Tibial nerve (tissue), 4 donors: ENCODE results near the gene WIZ. TPM values are rescaled to one million over a fixed set of nuclear protein-coding genes. Genes with fewer than 3 reads are reported as not detected.
"Not testable (repeated sequence)": the region's sequence is repeated elsewhere in the genome, so short reads cannot be mapped to it uniquely, and the experiment has no call there.

Experiments used
- DNase-seq, 2 donors: peaks; one replicate each; pipeline ENCODE4 v3.0.0-alpha.2; 2019; ENCODE audit warnings: low spot score in 2 of 2
- H3K27ac ChIP-seq, 4 donors: fragments of 200-600 bp; sonication (generic) in 3 of 4; one replicate each; pipeline ENCODE4 v1.5.1; 2017 to 2019; ENCODE audit warnings: mild to moderate bottlenecking in 1 of 4
- H3K27me3 ChIP-seq, 2 donors: fragments of 200-600 bp; sonication (generic) in 1 of 2; one replicate each; pipeline versions ENCODE4 v1.5.1 to v1.6.0; 2017 to 2019
- H3K36me3 ChIP-seq, 3 donors: fragments of 200-600 bp; sonication (generic); one replicate each; pipeline ENCODE4 v1.5.1; 2018 to 2019
- H3K4me1 ChIP-seq, 4 donors: fragments of 200-600 bp; sonication (generic) in 3 of 4; one replicate each; pipeline ENCODE4 v1.5.1; 2017 to 2019
- H3K4me3 ChIP-seq, 4 donors: fragments of 200-600 bp; sonication (generic) in 3 of 4; one replicate each; pipeline ENCODE4 v1.5.1; 2017 to 2019; ENCODE audit warnings: mild to moderate bottlenecking in 1 of 4, moderate library complexity in 1 of 4
- H3K9me3 ChIP-seq, 4 donors: fragments of 200-600 bp; sonication (generic) in 3 of 4; one replicate each; pipeline ENCODE4 v1.5.1; 2017 to 2019
- EP300 ChIP-seq, 2 donors: sonication (generic); formaldehyde crosslinking; IDR thresholded peaks; one replicate each; pipeline ENCODE4 v1.6.1; 2017; ENCODE audit warnings: antibody characterized with exemption in 2 of 2, mild to moderate bottlenecking in 1 of 2
- POLR2A ChIP-seq, 2 donors: fragments of 450-650 bp; IDR thresholded peaks; one replicate each; pipeline ENCODE4 v1.6.1; 2017; ENCODE audit warnings: antibody characterized with exemption in 2 of 2, mild to moderate bottlenecking in 2 of 2, moderate library complexity in 2 of 2
- WGBS, 2 donors: methylation state at CpG; one replicate each; pipeline ENCODE4 v1.1.5; 2018; 5-methylcytosine and 5-hydroxymethylcytosine counted together
- total RNA-seq, 4 donors: library from RNA; depleted of rRNA; stranded (reverse); fragments of >200 nt; gene quantifications; one replicate each; pipeline ENCODE4 v1.1.0, GENCODE V29; 2016
- TF ChIP-seq, protein P1 (sequence below), 5 experiments: fragments of 200-600 bp in 3 of 5; fragments of 450-650 bp in 2 of 5; sonication (generic) in 3 of 5; IDR thresholded peaks; one replicate each; pipeline ENCODE4 v1.5.1; 2016 to 2019; ENCODE audit warnings: antibody characterized with exemption in 5 of 5, mild to moderate bottlenecking in 3 of 5, moderate library complexity in 2 of 5

WIZ gene
- total RNA-seq, 4 donors from 2014 or later = 31.5 to 108 (median 46.3) TPM

GRCh38 chr19:15475611-15476010, 25.9 kb upstream of the WIZ start:
- WGBS, 2 donors = 100% methylated on average over 2 to 3 of the region's 10 CpGs
- H3K36me3 ChIP-seq = no peaks in the 10 kb centered on the region
- peaks cover 0 to 21% (median 0%) of the 10 kb centered on the region in 4 donors for H3K9me3 ChIP-seq
- TF ChIP-seq, protein P1, sequence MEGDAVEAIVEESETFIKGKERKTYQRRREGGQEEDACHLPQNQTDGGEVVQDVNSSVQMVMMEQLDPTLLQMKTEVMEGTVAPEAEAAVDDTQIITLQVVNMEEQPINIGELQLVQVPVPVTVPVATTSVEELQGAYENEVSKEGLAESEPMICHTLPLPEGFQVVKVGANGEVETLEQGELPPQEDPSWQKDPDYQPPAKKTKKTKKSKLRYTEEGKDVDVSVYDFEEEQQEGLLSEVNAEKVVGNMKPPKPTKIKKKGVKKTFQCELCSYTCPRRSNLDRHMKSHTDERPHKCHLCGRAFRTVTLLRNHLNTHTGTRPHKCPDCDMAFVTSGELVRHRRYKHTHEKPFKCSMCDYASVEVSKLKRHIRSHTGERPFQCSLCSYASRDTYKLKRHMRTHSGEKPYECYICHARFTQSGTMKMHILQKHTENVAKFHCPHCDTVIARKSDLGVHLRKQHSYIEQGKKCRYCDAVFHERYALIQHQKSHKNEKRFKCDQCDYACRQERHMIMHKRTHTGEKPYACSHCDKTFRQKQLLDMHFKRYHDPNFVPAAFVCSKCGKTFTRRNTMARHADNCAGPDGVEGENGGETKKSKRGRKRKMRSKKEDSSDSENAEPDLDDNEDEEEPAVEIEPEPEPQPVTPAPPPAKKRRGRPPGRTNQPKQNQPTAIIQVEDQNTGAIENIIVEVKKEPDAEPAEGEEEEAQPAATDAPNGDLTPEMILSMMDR (IDR thresholded peaks at IDR 0.05) = no peak
- no peak for TF ChIP-seq EP300 (IDR thresholded peaks at IDR 0.05)
- TF ChIP-seq POLR2A (IDR thresholded peaks at IDR 0.05) = no peak
- H3K27ac ChIP-seq = no peak overlapping the region
- H3K27me3 ChIP-seq = peaks cover 0 to 18% of the 10 kb centered on the region in 2 donors
- no peak overlapping the region for H3K4me3 ChIP-seq
- no peak for DNase-seq
- no peaks in the 10 kb centered on the region for H3K4me1 ChIP-seq

DNA sequence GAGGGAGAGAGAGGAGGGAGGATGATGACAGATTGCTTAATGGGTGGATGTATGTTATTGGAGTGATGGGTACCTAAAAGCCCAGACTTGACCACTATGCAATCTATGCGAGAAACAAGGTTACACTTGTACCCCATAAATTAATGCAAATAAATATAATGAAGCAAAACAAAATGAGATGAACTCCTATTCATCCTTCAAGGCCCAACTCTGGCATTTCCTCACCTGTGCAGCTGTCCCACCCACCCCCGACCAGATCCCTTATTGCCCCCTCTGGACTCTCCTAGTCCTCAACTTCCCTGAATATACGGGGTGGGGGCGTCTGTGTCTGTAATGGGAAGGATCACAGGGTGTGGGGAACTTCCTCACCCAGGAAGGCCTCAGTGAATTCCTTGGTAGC, 25.4 kb upstream of the WIZ start:
- no peaks in the 10 kb centered on the region for H3K4me1 ChIP-seq
- H3K27me3 ChIP-seq = peaks cover 0 to 22% of the 10 kb centered on the region in 2 donors
- WGBS, 2 donors = 76 to 84% methylated on average over 4 of the region's 4 CpGs
- TF ChIP-seq, protein P1 (IDR thresholded peaks at IDR 0.05) = no peak
- no peak for DNase-seq
- no peak overlapping the region for H3K27ac ChIP-seq
- peaks cover 0 to 21% (median 0%) of the 10 kb centered on the region in 4 donors for H3K9me3 ChIP-seq
- no peak overlapping the region for H3K4me3 ChIP-seq
- H3K36me3 ChIP-seq = no peaks in the 10 kb centered on the region

DNA sequence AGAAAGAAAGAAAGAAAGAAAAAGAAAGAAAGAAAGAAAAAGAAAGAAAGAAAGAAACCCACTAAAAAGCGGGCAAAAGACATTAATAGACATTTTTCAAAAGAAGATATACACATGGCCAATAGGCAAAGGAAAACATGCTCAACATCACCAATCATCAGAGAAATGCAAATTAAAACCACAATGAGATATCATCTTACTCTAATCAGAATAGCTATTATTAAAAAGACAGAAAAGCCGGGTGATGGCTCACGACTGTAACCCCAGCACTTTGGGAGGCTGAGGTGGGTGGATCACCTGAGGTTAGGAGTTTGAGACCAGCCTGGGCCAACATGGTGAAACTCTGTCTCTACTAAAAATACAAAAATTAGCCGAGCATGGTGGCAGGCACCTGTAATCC, 24.1 kb upstream of the WIZ start:
- not testable (repeated sequence) for H3K36me3 ChIP-seq, H3K4me1 ChIP-seq, DNase-seq, H3K27ac ChIP-seq, H3K4me3 ChIP-seq
- peaks cover 0 to 36% of the 10 kb centered on the region in 2 donors for H3K27me3 ChIP-seq
- WGBS, 2 donors = 75 to 81% methylated on average over 4 of the region's 4 CpGs
- peaks cover 0 to 21% (median 0%) of the 10 kb centered on the region in 4 donors for H3K9me3 ChIP-seq

DNA sequence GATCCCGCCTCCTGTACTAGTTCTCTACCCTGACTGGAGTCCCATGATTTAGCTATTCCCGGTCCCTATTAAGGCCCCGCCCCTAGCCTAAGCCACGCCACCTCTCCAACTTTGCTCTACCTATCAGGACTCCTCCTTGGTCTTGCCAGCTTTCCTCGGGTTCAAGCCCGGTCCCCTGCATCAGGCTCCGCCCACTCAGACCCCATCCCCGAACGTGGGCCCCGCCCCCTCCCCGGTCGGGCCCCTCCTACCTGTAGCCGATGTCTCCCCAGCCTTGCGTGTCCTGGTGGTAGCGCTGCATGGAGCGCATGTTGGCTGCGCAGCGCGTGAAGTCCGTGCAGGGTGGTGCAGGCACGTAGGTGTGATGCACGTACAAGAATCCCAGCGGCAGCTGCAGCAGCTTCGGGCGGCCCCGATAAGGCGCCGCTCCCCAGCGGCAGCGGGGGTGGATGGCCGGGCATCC, 21.9 kb upstream of the WIZ start:
- no peak for TF ChIP-seq EP300 (IDR thresholded peaks at IDR 0.05)
- TF ChIP-seq, protein P1 (IDR thresholded peaks at IDR 0.05) = no peak
- TF ChIP-seq POLR2A (IDR thresholded peaks at IDR 0.05) = no peak
- no peak overlapping the region for H3K4me3 ChIP-seq
- DNase-seq = no peak
- 50 to 65% methylated on average over 25 to 31 of the region's 31 CpGs for WGBS, 2 donors
- H3K9me3 ChIP-seq = peaks cover 0 to 16% (median 0%) of the 10 kb centered on the region in 4 donors
- H3K4me1 ChIP-seq = peaks cover 0 to 9% (median 4%) of the 10 kb centered on the region in 4 donors
- peaks cover 0 to 57% of the 10 kb centered on the region in 2 donors for H3K27me3 ChIP-seq
- no peak overlapping the region for H3K27ac ChIP-seq
- H3K36me3 ChIP-seq = no peaks in the 10 kb centered on the region

GRCh38 chr19:15469513-15470297, 19.9 kb upstream of the WIZ start:
- H3K27me3 ChIP-seq = peaks cover 0 to 76% of the 10 kb centered on the region in 2 donors
- DNase-seq = no peak
- WGBS, 2 donors = 3% methylated on average over 24 to 33 of the region's 65 CpGs

More at GRCh38 chr19:15469513-15470297, 19.9 kb upstream of the WIZ start:
- no peak for TF ChIP-seq POLR2A (IDR thresholded peaks at IDR 0.05)
- peak overlapping the region in 2 of 4 donors; percentile 21 to 38 for H3K4me3 ChIP-seq
- no peak overlapping the region for H3K27ac ChIP-seq
- H3K36me3 ChIP-seq = no peaks in the 10 kb centered on the region
- peaks cover 0 to 9% (median 4%) of the 10 kb centered on the region in 4 donors for H3K4me1 ChIP-seq
- peaks cover 0 to 7% (median 0%) of the 10 kb centered on the region in 4 donors for H3K9me3 ChIP-seq
